ENCODE measurements around the gene ALX4. TPM values are rescaled to one million over a fixed set of nuclear protein-coding genes. Genes with fewer than 3 reads are reported as not detected.

Gene ALX4
- total and polyA plus RNA-seq, 2 donors (not counting 3 experiments of a cell fraction or from before 2014, with no cell fraction given): not detected

- CTCF ChIA-PET: no interaction called here
- Histone ChIP-seq H3K9ac (replicated peaks; ENCODE audit: extremely low read depth, insufficient read depth, low read length) (no peak overlapping the region), H3K79me2 (ENCODE audit: control insufficient read depth, insufficient read depth, low read length) (no peaks in the 10 kb centered on the region), H2AFZ (ENCODE audit: low read depth, low read length) (no peak overlapping the region), H3K27ac (ENCODE audit: insufficient read depth, low read depth, low read length) (no peak overlapping the region), H3K4me3 (replicated peaks in 1 of 3; ENCODE audit: insufficient read depth in 1 of 3, low read depth in 1 of 3, low read length in 3 of 3) (no peak overlapping the region), H3K4me1 (ENCODE audit: control insufficient read depth, extremely low read depth, insufficient read depth, low read length) (no peaks in the 10 kb centered on the region), H3K9me1 (replicated peaks; ENCODE audit: control insufficient read depth, extremely low read depth, insufficient read depth, low read length) (no peaks in the 10 kb centered on the region), H3K4me2 (ENCODE audit: insufficient read depth, low read length) (no peak overlapping the region), H4K20me1 (replicated peaks; ENCODE audit: control insufficient read depth, extremely low read depth, insufficient read depth, low read length) (no peaks in the 10 kb centered on the region), H3K36me3 (ENCODE audit: control insufficient read depth in 2 of 2, extremely low read depth in 1 of 2, insufficient read depth in 2 of 2, low read length in 2 of 2) (no peaks in the 10 kb centered on the region), H3K9me3 (replicated peaks; ENCODE audit: control insufficient read depth, insufficient read depth, low read length) (no peaks in the 10 kb centered on the region), H3K27me3 (ENCODE audit: control insufficient read depth in 2 of 2, insufficient read depth in 2 of 2, low read length in 2 of 2) (peaks cover 0 to 6% of the 10 kb centered on the region in 2 experiments)
- intact Hi-C loops (cut with micrococcal nuclease): no loop called here
- BruUV-seq (replicated peaks): no TSS peak
- dilution Hi-C loops (cut with MboI; ENCODE audit: extremely low pct_ligation_motif_present, low sequenced_read_pairs): no loop called here
- TF ChIP-seq POLR2A (IDR thresholded peaks at IDR 0.05; ENCODE audit: low read depth, low read length): no peak
- TF ChIP-seq MAX (IDR thresholded peaks at IDR 0.05; ENCODE audit: insufficient read depth, insufficient read length): no peak
- TF ChIP-seq JUN (IDR thresholded peaks at IDR 0.05; ENCODE audit: borderline replicate concordance, insufficient read depth, insufficient read length, low read depth): no peak
- TF ChIP-seq POLR2AphosphoS5 (IDR thresholded peaks at IDR 0.05; ENCODE audit: insufficient read depth, low read depth, low read length): no peak
- TF ChIP-seq MYC (IDR thresholded peaks at IDR 0.05; ENCODE audit: low read depth, low read length): no peak
- TF ChIP-seq EZH2 (IDR thresholded peaks at IDR 0.05; ENCODE audit: borderline replicate concordance, low read depth, low read length, severe bottlenecking): no peak
- no peak for TF ChIP-seq FOS (IDR thresholded peaks at IDR 0.05; ENCODE audit: borderline replicate concordance, insufficient read depth, low read length)
- TF ChIP-seq CTCF (IDR thresholded peaks at IDR 0.05; ENCODE audit: extremely low read depth in 1 of 2, insufficient read depth in 1 of 2, low read depth in 1 of 2, low read length in 2 of 2): no peak
- TF ChIP-seq GATA2 (IDR thresholded peaks at IDR 0.05; ENCODE audit: insufficient read depth, insufficient read length, low read depth, low read length): no peak
- FAIRE-seq: no peak
- POLR2A ChIA-PET: no interaction called here
- DNase-seq (ENCODE audit: low read depth, low spot score): no peak
Measured at GRCh38 chr11:44345781-44346180, 35.8 kb upstream of the ALX4 start.

Measured in endothelial cell of umbilical vein (primary cell).